ENCODE measurements around the gene SUN1. TPM values are rescaled to one million over a fixed set of nuclear protein-coding genes. Genes with fewer than 3 reads are reported as not detected.
"Not testable (repeated sequence)": the region's sequence is repeated elsewhere in the genome, so short reads cannot be mapped to it uniquely, and the experiment has no call there.

SUN1 gene
- total RNA-seq, 6 experiments from 2014 or later: 51.0 to 69.8 (median 61.2) TPM

DNA sequence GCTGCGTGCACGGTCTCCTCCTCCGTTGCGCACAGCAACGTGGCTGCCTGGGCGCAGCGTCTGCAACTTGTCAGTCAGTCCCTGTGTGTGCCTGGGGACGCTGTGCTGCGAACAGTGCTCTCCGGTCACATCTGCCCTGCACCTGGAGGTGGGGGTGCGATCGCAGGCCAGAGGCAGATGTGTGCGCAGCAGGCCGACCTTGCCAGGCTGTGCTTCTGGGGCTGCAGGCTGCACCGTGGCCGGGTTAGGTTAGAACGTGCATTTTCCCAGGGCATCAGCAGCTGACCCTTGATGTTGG is 35.9 kb downstream of the SUN1 start:
- peaks cover 20% of the 10 kb centered on the region for H3K4me1 Mint-ChIP-seq (ENCODE audit: low read depth)
- DNase-seq: no peak
- no peak for TF ChIP-seq CTCF (IDR thresholded peaks at IDR 0.05)
- H3K27ac Mint-ChIP-seq: peak overlapping the region; percentile 91
- H3K4me3 Mint-ChIP-seq: no peak overlapping the region
- no peaks in the 10 kb centered on the region for H3K27me3 Mint-ChIP-seq (ENCODE audit: insufficient read depth)
- no peaks in the 10 kb centered on the region for H3K9me3 Mint-ChIP-seq
- H3K36me3 Mint-ChIP-seq (ENCODE audit: low read depth): peaks cover 32% of the 10 kb centered on the region

DNA sequence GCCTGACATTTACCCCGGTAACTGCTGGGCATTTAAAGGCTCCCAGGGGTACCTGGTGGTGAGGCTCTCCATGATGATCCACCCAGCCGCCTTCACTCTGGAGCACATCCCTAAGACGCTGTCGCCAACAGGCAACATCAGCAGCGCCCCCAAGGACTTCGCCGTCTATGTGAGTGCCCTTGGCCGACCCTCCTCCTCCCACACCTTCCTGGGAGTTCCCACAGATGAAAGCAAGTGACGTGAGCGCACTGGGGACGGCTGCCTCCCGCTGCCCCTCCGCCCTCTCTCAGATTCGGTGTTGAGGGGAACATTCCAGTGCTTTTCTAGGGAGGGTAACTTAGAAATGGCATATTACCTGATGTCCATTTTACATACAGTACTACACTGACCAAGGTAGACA is 37.1 kb downstream of the SUN1 start:
- H3K9me3 Mint-ChIP-seq: no peaks in the 10 kb centered on the region
- H3K36me3 Mint-ChIP-seq (ENCODE audit: low read depth): peaks cover 38% of the 10 kb centered on the region
- no peaks in the 10 kb centered on the region for H3K27me3 Mint-ChIP-seq (ENCODE audit: insufficient read depth)
- H3K27ac Mint-ChIP-seq: 0 out of 2 replicates have a peak overlapping the region, but pooled peaks have one; percentile 32
- TF ChIP-seq CTCF (IDR thresholded peaks at IDR 0.05): no peak
- peaks cover 28% of the 10 kb centered on the region for H3K4me1 Mint-ChIP-seq (ENCODE audit: low read depth)
- no peak overlapping the region for H3K4me3 Mint-ChIP-seq
- DNase-seq: no peak

DNA sequence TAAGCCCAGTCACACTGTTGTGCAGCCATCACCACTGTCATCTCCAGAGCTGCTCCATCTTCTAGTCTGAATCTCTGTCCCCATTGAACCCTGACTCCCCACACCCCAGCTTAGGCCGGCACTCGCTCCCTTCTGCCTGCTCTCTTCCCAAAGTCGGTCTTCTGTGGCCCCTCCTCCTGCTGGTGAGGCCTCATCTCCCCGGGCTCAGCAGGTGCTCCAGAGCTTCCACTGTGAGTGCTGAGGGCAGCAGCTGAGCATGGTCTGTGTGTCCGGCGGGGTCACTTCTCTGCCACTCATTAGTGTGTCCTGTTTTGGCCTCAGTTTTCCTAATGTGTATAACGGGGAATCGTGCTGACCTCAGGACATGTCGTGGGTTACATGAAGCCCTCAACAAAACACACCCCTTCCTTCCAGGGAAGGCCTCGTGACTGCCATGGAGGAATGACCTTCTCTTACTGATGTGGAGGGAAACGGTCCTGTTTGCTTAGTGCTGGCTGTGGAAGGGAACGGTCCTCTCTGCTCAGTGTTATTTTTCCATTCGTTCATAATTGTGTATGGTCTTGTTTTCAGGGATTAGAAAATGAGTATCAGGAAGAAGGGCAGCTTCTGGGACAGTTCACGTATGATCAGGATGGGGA is 39.7 kb downstream of the SUN1 start:
- no peak for DNase-seq
- Mint-ChIP-seq H3K27ac (peak overlapping the region; percentile 51; the same call in 1 of the 2 replicates), H3K36me3 (ENCODE audit: low read depth) (peaks cover 23% of the 10 kb centered on the region), H3K4me1 (ENCODE audit: low read depth) (peaks cover 21% of the 10 kb centered on the region), H3K9me3 (no peaks in the 10 kb centered on the region), H3K4me3 (no peak overlapping the region), H3K27me3 (ENCODE audit: insufficient read depth) (no peaks in the 10 kb centered on the region)
- no peak for TF ChIP-seq CTCF (IDR thresholded peaks at IDR 0.05)

GRCh38 chr7:872685-873084 is 40.4 kb downstream of the SUN1 start:
- not testable (repeated sequence) for H3K27ac Mint-ChIP-seq; H3K4me3 Mint-ChIP-seq; H3K27me3 Mint-ChIP-seq (ENCODE audit: insufficient read depth); H3K9me3 Mint-ChIP-seq; DNase-seq
- H3K36me3 Mint-ChIP-seq (ENCODE audit: low read depth): peaks cover 23% of the 10 kb centered on the region
- H3K4me1 Mint-ChIP-seq (ENCODE audit: low read depth): peaks cover 15% of the 10 kb centered on the region

GRCh38 chr7:873367-874002 is 41.2 kb downstream of the SUN1 start:
- TF ChIP-seq CTCF (IDR thresholded peaks at IDR 0.05): peak; percentile 94
- H3K36me3 Mint-ChIP-seq (ENCODE audit: low read depth): peaks cover 23% of the 10 kb centered on the region
- H3K4me3 Mint-ChIP-seq: no peak overlapping the region; the same call in 1 of the 2 replicates
- DNase-seq: peak; percentile 65
- no peaks in the 10 kb centered on the region for H3K9me3 Mint-ChIP-seq
- H3K27ac Mint-ChIP-seq: peak overlapping the region; percentile 83
- no peaks in the 10 kb centered on the region for H3K27me3 Mint-ChIP-seq (ENCODE audit: insufficient read depth)
- peaks cover 16% of the 10 kb centered on the region for H3K4me1 Mint-ChIP-seq (ENCODE audit: low read depth)

DNA sequence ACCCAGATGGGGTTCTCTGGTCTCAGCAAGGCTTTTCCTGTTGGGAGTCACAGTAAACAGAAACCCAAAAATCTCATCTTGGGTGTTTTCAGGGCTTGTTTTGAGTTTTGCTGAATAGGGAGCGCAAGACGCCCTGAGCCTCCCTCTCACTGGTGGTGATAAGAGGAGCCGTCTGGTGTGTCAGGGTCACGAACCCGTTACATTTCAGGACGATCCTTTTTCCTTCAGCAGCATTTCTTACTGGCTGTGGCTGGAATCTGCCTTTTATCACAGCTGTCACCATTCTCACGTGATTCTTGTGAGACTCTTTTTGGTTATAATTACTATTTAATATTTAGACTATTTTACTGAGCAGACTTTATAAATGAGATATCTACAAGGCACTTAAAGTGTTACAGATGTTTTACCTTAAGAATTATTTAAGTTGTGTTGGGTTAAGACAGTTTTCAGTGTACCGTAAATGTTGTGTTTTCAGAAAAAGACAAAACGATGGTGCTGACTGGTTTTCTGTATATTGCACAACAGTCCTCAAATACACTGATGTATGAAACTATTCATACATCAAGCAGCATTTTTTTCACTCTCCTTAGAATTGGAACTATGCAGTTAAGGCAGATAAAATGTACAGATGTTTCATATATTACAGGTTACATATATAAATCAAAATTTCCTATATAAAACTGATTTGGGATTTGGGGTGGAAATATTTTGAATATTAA is 41.9 kb downstream of the SUN1 start:
- Mint-ChIP-seq H3K9me3 (no peaks in the 10 kb centered on the region), H3K27me3 (ENCODE audit: insufficient read depth) (no peaks in the 10 kb centered on the region; the same call in 1 of the 2 replicates), H3K4me1 (ENCODE audit: low read depth) (peaks cover 19% of the 10 kb centered on the region), H3K27ac (peak overlapping the region; percentile 83), H3K36me3 (ENCODE audit: low read depth) (peaks cover 21% of the 10 kb centered on the region), H3K4me3 (no peak overlapping the region)
- no peak for TF ChIP-seq CTCF (IDR thresholded peaks at IDR 0.05)
- DNase-seq: no peak
